Activated CD8-positive, alpha-beta memory T cell treated with anti-CD3 and anti-CD28 coated beads for 1 hour (primary cell): Measurements from ENCODE around the gene KCND3.
"Not testable (repeated sequence)": the region's sequence is repeated elsewhere in the genome, so short reads cannot be mapped to it uniquely, and the experiment has no call there.

ENCODE experiments used
- DNase-seq, 2 donors: peaks; one replicate each; pipeline ENCODE4 v3.0.0-alpha.2; 2020; ENCODE audit warnings: low read depth in 1 of 2; ENCODE audit errors: extremely low read depth in 1 of 2

Gene KCND3

DNA sequence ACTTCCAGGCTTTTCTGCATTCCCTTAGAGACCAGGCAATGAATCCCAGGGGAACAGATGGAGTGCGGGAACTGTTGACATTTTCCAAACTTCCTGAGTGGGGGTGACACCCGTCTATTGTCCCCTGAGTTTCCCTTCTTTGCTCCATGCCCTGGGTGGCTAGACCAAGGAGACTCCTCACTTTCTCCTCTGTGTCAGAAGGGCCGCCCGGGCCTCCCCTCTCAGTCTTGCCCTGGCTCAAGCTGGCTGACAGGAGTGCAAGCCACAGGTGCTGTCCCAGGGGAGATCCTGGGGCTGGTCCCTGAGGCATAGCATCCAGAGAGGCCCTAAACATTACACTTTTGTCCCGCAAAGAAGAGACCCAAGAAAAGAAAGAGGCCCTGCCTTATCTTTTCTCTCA is 170.9 kb downstream of the KCND3 start:
- DNase-seq = no peak

DNA sequence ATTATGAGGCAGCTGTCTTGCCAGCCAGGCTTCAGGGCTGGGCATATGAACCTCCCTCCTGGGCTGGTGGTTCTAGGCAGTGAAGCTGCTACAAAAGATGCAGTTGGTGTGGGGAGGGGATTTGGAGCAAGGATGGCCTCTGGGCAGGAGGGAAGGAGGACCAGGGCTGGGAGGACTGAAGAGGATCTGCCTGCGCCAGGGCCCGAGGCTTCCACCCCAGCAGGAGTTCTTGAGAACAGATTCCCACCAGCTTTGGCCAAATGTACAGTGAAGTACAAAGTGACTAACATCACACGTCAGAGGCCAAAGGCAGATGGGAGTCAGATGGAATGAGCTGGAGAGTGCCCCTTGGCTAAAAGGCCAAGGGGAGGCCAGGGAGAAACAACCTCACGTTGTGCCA is 171.4 kb downstream of the KCND3 start:
- no peak for DNase-seq

DNA sequence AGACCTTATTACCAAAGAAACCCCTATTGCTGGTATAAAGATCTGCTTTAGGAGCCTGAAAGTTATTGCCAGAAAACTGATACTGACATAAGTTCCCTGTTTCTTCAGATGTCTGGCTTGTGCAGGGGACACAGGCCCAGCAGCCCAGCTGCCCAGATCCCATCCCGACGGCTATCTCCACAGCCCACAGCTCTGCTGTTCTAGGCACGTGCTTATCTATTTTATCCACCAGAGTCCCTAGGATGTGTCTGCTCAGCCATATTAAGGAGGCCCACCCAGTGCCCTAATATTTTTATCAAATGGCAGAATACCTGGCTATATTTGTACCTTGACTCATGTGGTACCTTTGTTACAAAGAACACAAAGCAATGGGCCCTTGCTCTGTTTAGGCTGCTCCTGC is 174.8 kb downstream of the KCND3 start:
- DNase-seq = no peak

DNA sequence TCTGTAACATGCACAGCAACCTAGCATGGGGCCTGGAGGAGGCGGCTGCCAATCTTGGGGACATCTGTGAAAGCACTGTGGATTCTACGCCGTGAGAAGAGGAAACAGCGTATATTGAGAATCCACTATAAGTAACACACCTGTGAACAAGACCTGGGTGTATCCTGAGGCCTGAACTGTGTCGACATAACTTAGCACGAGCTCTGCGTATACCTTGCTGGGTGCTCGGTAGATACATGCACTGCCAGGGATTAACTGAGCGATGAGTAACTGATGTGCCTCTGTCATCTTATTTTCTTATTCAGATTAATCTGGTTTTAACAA is 175.2 kb downstream of the KCND3 start:
- no peak for DNase-seq

DNA sequence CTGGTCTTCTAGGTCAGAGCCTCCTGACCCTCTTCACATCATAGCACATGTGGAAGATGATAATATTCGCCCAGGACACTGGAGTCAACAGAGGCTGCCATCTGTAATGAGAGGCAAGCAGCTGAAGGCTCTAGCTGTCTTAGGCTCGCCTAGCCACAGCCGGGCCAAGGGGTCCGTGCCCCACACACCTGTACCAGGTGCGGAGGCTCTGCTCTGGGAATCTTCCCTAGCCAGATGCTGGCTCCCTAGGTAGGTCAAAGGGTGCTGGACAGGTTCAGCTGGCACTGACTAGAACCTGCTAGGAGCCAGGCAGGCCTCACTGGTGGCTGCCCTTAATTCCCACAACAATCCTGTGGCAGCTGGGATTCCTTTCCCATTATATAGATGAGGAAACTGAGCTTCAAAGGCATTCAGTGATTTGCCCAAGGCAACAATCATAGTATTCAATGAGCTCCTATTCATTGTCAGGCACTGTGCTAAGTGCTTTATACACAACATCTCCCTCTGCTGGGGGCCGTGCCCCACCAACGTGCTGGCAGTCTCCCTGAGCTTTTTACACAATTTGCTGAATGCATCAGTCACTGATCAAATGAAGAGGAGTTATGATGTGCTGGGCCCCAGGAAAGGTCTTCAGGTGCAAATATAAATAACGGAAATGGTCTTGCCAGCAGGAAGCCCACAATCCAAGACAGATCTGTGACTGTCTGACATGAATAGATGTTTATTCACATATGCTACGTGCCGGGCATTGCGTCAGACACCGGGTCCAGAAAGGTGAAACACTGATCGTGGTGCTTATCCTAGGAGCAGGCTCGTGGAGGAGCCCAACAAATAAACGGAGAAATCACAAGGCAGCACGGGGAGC is 175.8 kb downstream of the KCND3 start:
- no peak for DNase-seq

DNA sequence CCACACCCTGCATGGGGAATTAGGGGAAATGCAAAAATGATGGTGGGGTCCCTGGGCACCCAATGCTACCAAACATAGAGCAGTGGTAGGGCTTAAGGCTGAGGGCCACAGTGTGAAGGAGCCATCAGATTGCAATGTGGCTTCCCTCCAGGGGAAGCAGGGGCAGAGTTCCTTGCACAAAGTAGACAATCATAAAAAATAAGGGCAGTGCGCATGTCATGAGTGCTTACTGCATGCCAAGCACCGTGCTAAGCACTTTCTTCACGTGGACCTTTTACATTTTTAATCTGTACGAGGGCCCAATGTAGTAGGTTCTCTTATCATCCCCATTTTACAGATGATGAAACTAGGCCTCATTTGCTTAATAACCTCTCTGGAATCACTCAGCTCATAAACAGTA is 177.2 kb downstream of the KCND3 start:
- DNase-seq = no peak

DNA sequence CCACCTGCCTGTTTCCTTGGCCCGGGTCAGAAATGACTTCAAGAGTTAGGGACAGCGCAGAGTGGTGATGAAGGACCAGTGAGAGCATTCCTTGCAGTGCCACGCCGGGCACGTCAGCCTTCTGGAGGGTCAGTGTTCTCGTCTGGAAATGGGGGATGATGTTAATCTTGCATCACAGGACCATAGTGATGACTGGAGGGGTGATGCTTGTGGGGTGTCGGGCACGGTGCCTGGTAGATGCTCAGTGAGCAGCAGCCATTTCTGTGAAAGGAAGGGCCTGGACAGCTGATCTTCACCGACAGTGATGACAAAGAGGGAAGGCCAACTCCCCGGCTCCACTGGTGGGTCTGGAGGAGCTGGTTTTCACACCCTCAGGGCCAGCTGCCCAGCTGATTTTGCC is 177.6 kb downstream of the KCND3 start:
- no peak for DNase-seq

DNA sequence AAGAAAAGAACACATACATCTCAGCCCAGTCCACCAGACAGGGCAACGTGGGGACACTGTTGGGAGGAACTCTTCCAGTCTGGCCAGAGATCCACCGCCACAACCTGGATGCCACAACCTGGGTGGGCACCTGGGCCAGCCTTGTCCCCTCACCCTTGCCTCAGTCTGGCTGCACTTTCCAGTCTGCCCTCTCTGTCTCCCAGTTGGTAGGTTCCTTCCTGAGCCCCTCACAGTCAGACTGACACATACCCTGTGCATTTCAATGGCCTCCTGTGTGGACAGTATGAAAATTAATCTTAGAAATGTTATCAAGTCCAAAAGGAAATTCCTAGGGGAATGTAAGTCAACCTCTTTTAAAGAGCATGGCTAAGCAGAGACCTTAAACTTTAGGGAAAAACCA is 184.2 kb downstream of the KCND3 start:
- no peak for DNase-seq

DNA sequence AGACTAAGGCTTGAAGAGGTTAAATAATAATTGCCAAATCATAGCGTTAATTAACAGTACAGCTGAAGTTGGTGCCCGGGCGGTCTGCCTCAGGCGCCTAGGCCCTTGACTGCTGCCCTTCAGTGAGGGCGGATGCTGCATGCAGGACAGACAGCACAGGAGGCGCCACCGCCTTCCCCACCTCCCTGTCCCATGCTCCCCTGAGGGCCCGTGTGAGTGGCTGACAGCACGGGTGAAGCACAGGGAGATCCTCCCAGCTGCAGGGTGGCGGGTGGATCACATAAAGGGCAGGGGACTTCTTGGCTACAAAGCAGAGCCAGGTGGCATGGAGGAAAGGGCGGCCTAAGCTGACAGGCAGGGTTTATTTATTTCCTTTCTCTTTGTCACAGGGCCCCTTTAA is 184.7 kb downstream of the KCND3 start:
- no peak for DNase-seq

DNA sequence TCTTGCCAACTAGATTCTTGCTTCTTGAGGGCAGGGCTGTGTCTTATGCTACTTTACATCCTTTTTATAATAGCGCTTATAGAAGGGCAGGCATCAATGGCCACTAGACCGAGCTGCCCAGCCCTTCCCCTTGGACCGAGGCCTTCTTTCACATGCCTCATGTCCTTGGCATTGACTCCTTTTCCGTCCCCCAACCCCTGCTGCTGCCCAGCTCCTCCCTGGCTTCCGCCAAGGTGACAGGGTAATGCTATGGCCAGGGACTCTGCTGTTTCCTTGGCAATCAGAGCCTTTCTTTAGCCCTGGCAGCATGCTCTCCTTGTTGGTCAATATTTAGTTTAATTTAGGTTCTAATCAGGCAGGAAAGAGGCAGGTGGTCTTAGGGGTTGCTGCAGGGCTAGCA is 185.5 kb downstream of the KCND3 start:
- DNase-seq = no peak

DNA sequence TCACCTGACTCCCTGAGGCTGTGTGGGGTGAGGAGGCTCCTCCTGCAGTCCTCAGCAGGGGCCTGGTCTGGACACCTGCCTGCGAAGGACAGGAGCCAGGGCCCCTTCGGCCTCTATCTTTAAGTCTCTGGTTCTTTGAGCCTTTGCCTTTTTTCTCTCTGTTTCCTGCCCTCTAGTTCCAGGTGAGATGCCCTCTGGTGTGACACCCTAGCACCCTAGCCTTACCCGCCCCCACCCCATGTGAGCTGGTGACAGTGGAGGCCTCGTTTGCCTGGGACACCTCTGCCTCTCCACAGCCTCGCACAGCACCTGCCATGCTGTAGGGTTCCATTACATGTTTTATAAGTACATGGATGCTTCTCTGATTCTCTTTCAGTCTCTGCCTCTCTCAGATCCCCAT is 186.5 kb downstream of the KCND3 start:
- no peak for DNase-seq

DNA sequence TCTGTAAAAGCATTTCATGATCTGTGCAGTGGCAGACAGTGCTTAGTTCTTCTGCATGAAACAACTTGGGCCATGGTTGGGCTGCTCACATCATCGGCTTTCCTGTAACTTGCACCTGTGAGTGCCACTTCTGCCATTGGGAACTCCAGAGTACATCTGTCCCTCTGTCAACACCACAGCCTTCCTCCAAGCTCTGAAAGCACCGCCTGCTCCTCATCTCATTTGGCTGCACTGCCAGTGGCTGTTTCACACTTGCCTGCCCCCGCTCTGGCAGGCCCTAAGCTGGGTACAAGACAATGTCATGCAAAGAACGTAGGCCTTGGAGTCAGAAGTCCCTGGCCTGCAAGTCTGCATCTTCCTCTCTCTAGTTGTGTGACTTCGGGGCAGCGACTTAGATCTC is 187.4 kb downstream of the KCND3 start:
- no peak for DNase-seq

DNA sequence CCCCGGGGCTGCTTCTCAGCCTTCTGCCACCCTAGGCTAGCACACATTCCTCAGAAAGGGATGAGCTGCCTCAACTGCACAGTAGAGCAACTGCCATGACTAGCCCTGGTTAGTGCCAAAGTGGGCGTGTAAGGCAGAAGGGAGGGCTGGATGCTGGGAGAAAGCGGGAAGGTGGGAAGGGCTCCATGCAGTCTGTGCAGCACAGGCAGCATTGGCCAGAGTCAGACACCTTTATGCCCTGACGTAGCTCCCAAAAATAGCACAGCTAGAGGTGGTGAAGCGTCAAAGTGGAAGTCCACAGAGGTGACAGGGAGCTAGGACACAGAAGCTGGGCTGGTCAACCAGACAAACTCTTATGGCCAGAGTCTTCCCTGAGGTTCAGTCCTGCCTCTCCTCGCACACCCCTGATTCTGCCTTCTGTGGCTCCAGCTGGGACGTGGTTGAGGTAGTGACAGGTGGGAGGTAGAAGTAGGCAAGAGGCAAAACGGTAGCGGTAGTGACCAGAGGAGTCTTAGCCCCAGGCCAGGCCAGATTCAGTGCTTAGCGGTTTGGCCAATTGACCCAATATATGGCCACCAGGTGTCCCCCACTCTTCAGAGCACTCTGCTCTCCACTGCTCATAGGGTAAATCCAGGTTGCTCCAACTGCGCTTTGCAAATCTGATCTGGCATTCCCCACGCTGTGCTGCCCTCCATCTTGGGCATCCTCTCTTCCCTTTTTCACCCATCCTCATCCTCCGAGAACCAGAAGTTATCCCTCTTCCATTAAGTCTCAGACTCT is 188.2 kb downstream of the KCND3 start:
- no peak for DNase-seq

DNA sequence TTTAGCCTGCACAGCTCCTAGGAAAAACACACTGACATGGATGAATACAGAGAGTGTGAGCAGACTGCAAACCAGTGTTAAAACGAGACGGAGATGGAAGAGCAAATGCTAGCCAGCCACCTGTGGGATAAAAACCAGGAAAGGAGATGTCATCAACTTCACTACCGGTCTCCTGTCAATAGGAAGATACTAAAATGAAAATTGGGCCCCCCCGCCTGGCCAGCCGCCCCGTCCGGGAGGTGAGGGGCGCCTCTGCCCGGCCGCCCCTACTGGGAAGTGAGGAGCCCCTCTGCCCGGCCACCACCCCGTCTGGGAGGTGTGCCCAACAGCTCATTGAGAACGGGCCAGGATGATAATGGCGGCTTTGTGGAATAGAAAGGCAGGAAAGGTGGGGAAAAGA is 189.7 kb downstream of the KCND3 start:
- DNase-seq = not testable (repeated sequence)

DNA sequence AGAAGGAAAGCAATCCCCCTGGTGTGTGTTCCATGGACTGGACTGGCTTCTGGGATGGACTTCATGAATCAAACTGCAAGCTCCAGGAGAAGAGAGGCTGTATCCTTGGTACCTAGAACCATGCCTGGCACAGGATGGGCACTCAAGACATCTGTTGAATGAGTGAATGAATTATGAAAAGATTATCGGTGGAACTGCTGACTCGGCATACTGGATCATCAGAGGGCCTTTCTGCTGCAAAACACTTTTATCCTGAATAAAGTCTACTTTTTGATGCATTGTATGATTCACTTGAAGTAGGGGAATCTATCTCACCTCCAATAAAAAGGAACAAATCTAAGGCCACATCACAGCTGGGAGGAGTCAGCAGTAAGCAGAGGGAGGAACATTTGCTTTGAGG is 190.9 kb downstream of the KCND3 start:
- no peak for DNase-seq

DNA sequence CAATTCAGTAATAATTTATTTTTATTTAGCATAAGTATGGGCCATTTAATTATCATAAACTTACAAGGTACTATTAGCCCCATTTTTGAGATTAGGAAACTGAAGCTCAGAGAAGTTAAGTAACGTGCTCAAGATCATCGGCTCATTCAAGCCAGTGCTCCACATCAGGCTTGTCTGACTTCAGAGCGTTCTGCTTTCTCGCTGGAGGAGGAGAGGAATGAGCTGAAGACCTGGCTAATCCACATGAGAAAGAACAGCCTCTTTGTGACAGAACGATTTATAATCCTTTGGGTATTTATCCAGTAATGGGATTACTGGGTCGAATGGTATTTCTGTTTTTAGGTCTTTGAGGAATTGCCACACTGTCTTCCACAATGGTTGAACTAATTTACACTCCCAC is 194.1 kb downstream of the KCND3 start:
- DNase-seq = no peak

DNA sequence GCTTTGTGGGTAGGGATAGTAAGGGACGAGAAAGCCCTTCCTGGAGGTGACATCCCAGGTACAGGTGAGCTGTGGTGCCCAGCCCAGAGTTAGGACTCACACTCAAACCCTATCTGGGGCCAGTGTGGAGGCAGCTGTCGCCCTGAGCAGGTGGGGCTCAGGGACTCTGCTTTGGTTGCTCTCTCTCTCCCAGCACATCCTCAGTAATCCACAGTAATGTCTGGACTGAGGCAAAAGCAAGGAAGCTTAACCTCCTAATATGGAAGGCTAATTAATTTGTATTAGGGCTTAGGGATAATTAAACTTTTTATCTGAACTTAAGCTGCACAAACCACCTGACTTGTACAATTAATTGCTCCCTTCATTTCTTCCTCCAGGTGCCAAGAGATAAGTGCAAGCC is 195.5 kb downstream of the KCND3 start:
- DNase-seq = no peak

DNA sequence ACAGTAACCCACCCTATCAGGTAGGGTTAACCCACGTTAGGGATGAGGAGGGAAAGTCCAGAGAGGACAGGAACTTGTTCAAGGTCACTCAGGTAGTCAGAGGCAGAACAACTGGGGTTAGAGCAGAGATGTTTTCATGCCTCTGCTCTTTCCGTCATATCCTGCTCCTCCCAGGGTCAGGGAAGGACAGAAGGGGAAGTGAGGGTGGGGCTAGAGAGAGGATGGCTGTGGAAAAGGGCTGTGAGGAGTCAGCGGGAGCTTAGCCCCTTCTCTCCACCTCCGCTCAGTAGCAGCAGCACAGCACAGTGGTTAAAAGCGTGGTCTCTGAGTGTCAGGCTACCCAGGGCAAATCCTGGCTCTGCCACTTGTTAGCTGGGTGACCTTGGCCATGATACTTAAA is 197.2 kb downstream of the KCND3 start:
- no peak for DNase-seq

DNA sequence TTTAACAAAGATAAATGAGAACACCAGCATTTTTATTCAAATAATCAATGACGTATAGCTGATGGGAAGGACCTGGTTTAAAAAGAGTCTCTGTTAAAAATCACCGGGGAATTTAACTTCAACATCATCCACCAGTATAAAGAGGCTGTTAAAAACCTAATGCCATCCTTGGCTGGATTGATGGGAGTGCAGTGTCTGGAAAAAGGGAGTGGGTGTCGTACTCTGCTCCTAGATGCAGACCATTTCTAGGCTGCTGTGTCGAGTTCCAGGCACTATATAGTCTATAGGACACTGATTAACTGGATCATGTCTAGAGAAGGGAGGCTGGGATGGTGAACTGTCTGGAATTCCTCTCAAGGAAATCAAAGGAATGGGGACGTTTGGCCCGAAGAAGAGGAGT is 197.7 kb downstream of the KCND3 start:
- no peak for DNase-seq

DNA sequence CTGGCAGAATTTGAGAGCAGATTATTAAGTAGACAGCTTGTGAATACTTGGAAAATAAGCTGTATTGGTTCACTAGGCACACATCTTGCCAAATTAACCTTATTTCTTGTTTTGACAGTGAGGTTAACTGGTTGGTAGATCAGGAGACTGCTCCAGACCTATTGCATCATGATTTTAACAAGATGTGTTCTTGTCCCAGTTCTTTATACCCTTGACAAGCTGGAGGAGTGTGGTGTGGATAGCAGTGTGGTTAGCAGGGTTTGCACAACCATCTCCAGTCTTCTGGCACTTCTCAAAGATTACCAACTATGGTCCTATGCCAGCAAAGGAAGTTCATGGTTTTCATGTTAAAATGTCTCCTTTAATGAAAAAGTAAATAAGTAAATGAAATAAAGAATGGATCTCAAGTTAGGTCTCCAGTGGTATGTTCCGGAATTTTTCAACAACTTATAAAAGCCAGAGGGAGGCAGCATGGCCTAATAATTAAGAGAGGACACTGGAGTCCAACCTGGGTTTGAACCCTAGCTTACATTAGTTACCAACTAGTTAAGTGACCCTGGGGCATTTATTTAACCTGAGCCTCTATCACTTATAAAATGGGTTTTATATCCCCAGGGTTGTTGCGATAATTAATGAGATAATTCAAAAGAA is 199.7 kb downstream of the KCND3 start:
- DNase-seq = no peak

DNA sequence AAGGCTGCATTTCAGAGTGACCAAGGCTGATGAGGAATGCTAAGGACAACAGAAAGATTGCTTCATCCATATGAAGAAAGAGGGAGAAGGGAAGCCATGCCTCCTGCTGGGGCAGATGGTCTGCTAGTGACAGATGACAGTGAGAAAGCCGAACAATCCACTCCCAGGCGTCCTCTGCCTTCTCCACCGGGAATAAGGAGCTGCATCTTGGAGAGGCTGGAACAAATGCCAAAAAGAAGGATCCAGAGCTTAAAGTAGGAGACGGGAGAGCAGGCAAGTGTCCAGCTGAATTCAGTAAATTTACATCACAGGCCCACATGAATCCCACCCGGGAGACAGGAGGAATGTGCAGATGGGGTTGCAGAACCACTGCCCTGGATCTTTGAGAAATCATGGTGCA is 200.3 kb downstream of the KCND3 start:
- DNase-seq = no peak

DNA sequence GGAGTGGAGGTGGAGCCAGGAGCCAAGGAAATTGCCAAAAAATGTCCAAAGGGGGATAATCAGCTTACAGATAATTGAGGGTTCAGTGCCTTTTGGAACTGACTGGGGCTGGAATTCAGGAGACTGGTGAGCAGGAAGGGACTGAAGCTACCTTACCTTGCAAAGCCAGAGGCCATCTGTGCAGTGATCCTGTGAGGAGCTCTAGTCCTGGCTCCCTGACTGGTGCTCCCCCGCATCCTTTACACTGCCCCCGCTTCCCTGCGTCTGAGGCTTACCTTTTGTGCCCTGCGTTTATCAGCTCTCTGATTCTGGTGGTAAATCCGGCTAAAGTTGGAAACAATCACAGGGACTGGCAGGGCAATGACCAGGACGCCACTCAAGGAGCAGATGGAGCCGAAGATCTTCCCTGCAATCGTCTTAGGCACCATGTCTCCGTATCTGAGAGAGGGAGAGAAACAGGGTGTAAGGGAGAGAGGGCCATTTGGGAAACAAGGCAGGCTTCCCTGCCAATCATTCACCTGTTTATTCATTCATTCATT is 202.7 kb downstream of the KCND3 start:
- DNase-seq = no peak
